Duodenal mucosa (tissue), 2 donors: Measurements from ENCODE around the gene IARS2.

Experiments used
- H3K27ac ChIP-seq: one replicate; pipeline ENCODE4 v1.7.0; 2013; ENCODE audit warnings: low read depth, low read length
- H3K27me3 ChIP-seq, 2 donors: one replicate each; pipeline ENCODE4 v1.7.0; 2013; ENCODE audit warnings: low read length in 2 of 2, control low read depth in 1 of 2; ENCODE audit not compliant: insufficient read depth in 2 of 2, control insufficient read depth in 1 of 2
- H3K36me3 ChIP-seq, 2 donors: one replicate each; pipeline ENCODE4 v1.7.0; 2013; ENCODE audit warnings: low read length in 2 of 2, control low read depth in 1 of 2; ENCODE audit not compliant: insufficient read depth in 2 of 2, control insufficient read depth in 1 of 2
- H3K4me1 ChIP-seq, 2 donors: one replicate each; pipeline ENCODE4 v1.7.0; 2013; ENCODE audit warnings: low read length in 2 of 2, control low read depth in 1 of 2; ENCODE audit not compliant: insufficient read depth in 2 of 2, control insufficient read depth in 1 of 2
- H3K4me3 ChIP-seq, 2 donors: one replicate each; pipeline ENCODE4 v1.7.0; 2013; ENCODE audit warnings: low read length in 2 of 2, low read depth in 1 of 2
- H3K9ac ChIP-seq, 2 donors: one replicate each; pipeline ENCODE4 v1.7.0; 2013; ENCODE audit warnings: low read length in 2 of 2, low read depth in 1 of 2
- H3K9me3 ChIP-seq, 2 donors: one replicate each; pipeline ENCODE4 v1.7.0; 2013; ENCODE audit warnings: low read length in 2 of 2, control low read depth in 1 of 2; ENCODE audit not compliant: control insufficient read depth in 1 of 2

Gene IARS2

DNA sequence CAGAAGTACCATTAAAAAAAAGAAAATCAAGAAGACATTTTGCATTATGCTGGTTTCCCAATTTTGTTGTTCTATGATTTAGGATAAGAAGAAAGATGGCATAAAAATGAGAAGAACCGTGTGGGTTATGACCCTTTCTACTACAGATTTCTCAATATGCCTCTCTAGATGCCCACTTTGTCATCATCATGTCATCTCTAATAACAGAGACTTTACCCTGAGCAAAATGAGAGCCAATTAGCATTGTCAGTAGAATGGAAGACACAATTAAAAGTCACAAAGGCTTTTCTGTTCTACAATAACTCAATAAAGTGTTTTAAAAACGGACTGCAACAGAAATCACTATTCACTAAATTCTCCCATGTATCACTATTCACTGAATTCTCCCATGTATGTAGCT, 92.8 kb downstream of the IARS2 start:
- Histone ChIP-seq H3K36me3 (peaks cover 21 to 45% of the 10 kb centered on the region in 2 donors), H3K4me1 (no peaks in the 10 kb centered on the region), H3K27ac (no peak overlapping the region), H3K4me3 (no peak overlapping the region), H3K9ac (no peak overlapping the region), H3K9me3 (no peaks in the 10 kb centered on the region), H3K27me3 (no peaks in the 10 kb centered on the region)

DNA sequence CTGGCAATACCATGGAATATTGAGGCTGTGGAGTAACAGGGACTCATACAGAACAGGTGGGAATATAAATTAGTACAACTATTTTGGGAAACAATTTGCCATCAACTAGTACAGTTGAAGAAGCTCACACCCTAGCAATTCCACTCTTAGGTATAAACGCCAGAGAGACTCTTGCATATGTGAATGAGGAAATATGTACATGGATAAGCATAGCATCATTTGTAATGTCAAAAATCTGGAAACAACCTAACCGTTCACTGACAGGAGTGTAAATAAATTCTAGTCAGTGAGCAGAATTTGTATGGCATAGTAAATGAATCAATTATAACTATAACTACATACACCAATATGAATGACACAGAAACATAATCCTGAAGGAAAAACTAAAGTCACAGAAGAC, 94.6 kb downstream of the IARS2 start:
- Histone ChIP-seq H3K9me3 (no peaks in the 10 kb centered on the region), H3K4me1 (no peaks in the 10 kb centered on the region), H3K4me3 (no peak overlapping the region), H3K27me3 (no peaks in the 10 kb centered on the region), H3K9ac (no peak overlapping the region), H3K36me3 (peaks cover 24 to 53% of the 10 kb centered on the region in 2 donors), H3K27ac (no peak overlapping the region)

DNA sequence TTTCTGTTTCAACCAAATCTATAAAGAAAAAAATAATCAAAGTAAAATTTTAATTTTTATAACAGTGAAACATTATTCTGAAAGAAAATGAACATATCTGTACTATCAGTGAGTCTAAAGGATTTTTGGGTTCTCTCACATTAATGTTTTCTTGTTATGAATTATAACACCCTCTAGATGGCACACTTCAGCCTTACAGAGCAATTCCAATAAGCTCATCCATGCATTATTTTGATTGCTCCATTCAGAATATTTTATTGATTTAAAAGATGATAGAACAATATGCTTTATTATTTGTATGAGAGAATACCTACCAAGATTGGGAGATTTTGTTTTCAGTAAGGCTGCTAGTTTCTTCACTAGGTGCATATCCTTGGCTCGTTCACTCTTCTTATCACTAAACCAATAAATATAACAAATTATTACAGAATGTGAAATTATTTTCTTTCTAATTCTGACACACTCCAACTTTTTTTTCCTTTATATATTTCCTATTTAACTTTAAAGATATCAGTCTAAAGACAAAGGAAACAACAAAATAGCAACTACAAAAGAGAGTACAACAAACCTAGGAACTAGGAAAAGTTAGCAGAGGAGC, 95.9 kb downstream of the IARS2 start:
- H3K27ac ChIP-seq = no peak overlapping the region

DNA sequence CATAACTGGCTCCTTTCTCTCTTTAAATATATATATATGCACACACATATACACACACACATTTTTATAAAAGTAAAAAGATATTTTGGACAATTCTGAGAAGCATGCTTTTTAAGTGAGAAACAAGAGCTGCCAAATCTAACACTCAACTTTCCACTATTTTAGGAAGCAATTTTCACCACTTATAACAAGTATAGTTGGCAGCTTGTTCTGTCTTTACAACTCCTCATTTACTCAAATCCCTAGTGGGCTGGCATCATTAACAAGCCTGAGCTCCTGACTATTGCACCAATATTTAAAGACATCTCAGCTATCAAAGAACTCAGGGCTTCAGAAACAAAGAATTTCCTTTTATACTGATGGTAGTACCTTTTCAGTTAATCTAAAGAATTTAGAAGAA, 101.8 kb downstream of the IARS2 start:
- Histone ChIP-seq H3K9ac (no peak overlapping the region), H3K27ac (no peak overlapping the region), H3K27me3 (no peaks in the 10 kb centered on the region), H3K9me3 (no peaks in the 10 kb centered on the region), H3K4me3 (no peak overlapping the region), H3K36me3 (peaks cover 24 to 33% of the 10 kb centered on the region in 2 donors), H3K4me1 (no peaks in the 10 kb centered on the region)

More for the DNA sequence above, 95.9 kb downstream of the IARS2 start:
- Histone ChIP-seq H3K4me3 (no peak overlapping the region), H3K36me3 (peaks cover 24 to 53% of the 10 kb centered on the region in 2 donors), H3K9ac (no peak overlapping the region), H3K4me1 (no peaks in the 10 kb centered on the region), H3K9me3 (no peaks in the 10 kb centered on the region), H3K27me3 (no peaks in the 10 kb centered on the region)
